GM21825 (cell line): ENCODE results near the gene MUC5B.
"Not testable (repeated sequence)": the region's sequence is repeated elsewhere in the genome, so short reads cannot be mapped to it uniquely, and the experiment has no call there.

Source experiments
- ATAC-seq: cut with Tn5 transposase; IDR thresholded peaks from one replicate; pipeline ENCODE4 v1.9.1; 2021; ENCODE audit warnings: mild to moderate bottlenecking, moderate library complexity; ENCODE audit not compliant: unreplicated experiment

Gene MUC5B

DNA sequence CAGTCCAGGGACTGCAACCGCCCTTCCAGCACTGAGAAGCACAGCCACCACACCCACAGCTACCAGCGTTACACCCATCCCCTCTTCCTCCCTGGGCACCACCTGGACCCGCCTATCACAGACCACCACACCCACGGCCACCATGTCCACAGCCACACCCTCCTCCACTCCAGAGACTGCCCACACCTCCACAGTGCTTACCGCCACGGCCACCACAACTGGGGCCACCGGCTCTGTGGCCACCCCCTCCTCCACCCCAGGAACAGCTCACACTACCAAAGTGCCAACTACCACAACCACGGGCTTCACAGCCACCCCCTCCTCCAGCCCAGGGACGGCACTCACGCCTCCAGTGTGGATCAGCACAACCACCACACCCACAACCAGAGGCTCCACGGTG is 19.9 kb downstream of the MUC5B start:
- ATAC-seq, result not testable (repeated sequence)

DNA sequence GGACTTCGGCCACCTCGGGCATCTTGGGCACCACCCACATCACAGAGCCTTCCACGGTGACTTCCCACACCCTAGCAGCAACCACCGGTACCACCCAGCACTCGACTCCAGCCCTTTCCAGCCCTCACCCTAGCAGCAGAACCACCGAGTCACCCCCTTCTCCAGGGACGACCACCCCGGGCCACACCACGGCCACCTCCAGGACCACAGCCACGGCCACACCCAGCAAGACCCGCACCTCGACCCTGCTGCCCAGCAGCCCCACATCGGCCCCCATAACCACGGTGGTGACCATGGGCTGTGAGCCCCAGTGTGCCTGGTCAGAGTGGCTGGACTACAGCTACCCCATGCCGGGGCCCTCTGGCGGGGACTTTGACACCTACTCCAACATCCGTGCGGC is 20.7 kb downstream of the MUC5B start:
- ATAC-seq, result not testable (repeated sequence)

DNA sequence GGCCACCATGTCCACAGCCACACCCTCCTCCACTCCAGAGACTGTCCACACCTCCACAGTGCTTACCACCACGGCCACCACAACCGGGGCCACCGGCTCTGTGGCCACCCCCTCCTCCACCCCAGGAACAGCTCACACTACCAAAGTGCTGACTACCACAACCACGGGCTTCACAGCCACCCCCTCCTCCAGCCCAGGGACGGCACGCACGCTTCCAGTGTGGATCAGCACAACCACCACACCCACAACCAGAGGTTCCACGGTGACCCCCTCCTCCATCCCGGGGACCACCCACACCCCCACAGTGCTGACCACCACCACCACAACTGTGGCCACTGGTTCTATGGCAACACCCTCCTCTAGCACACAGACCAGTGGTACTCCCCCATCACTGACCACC is 21.7 kb downstream of the MUC5B start:
- ATAC-seq, result not testable (repeated sequence)

DNA sequence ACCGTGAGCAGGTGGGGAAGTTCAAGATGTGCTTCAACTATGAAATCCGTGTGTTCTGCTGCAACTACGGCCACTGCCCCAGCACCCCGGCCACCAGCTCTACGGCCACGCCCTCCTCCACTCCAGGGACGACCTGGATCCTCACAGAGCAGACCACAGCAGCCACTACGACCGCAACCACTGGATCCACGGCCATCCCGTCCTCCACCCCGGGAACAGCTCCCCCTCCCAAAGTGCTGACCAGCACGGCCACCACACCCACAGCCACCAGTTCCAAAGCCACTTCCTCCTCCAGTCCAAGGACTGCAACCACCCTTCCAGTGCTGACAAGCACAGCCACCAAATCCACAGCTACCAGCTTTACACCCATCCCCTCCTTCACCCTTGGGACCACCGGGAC is 22.9 kb downstream of the MUC5B start:
- ATAC-seq, result not testable (repeated sequence)

DNA sequence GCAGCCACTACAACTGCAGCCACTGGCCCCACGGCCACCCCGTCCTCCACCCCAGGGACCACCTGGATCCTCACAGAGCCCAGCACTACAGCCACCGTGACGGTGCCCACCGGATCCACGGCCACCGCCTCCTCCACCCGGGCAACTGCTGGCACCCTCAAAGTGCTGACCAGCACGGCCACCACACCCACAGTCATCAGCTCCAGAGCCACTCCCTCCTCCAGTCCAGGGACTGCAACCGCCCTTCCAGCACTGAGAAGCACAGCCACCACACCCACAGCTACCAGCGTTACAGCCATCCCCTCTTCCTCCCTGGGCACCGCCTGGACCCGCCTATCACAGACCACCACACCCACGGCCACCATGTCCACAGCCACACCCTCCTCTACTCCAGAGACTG is 23.4 kb downstream of the MUC5B start:
- ATAC-seq, result not testable (repeated sequence)

DNA sequence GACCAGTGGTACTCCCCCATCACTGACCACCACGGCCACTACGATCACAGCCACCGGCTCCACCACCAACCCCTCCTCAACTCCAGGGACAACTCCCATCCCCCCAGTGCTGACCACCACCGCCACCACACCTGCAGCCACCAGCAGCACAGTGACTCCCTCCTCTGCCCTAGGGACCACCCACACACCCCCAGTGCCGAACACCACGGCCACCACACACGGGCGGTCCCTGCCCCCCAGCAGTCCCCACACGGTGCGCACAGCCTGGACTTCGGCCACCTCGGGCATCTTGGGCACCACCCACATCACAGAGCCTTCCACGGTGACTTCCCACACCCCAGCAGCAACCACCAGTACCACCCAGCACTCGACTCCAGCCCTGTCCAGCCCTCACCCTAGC is 24.2 kb downstream of the MUC5B start:
- ATAC-seq, result not testable (repeated sequence)

DNA sequence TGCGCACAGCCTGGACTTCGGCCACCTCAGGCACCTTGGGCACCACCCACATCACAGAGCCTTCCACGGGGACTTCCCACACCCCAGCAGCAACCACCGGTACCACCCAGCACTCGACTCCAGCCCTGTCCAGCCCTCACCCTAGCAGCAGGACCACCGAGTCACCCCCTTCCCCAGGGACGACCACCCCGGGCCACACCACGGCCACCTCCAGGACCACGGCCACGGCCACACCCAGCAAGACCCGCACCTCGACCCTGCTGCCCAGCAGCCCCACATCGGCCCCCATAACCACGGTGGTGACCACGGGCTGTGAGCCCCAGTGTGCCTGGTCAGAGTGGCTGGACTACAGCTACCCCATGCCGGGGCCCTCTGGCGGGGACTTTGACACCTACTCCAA is 26.1 kb downstream of the MUC5B start:
- not testable (repeated sequence) for ATAC-seq

DNA sequence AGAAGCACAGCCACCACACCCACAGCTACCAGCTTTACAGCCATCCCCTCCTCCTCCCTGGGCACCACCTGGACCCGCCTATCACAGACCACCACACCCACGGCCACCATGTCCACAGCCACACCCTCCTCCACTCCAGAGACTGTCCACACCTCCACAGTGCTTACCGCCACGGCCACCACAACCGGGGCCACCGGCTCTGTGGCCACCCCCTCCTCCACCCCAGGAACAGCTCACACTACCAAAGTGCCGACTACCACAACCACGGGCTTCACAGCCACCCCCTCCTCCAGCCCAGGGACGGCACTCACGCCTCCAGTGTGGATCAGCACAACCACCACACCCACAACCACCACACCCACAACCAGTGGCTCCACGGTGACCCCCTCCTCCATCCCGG is 27.5 kb downstream of the MUC5B start:
- ATAC-seq, result not testable (repeated sequence)

DNA sequence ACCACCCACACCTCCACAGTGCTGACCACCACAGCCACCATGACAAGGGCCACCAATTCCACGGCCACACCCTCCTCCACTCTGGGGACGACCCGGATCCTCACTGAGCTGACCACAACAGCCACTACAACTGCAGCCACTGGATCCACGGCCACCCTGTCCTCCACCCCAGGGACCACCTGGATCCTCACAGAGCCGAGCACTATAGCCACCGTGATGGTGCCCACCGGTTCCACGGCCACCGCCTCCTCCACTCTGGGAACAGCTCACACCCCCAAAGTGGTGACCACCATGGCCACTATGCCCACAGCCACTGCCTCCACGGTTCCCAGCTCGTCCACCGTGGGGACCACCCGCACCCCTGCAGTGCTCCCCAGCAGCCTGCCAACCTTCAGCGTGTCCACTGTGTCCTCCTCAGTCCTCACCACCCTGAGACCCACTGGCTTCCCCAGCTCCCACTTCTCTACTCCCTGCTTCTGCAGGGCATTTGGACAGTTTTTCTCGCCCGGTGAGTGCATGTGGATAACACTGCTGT is 28.4 kb downstream of the MUC5B start:
- ATAC-seq, result no peak

DNA sequence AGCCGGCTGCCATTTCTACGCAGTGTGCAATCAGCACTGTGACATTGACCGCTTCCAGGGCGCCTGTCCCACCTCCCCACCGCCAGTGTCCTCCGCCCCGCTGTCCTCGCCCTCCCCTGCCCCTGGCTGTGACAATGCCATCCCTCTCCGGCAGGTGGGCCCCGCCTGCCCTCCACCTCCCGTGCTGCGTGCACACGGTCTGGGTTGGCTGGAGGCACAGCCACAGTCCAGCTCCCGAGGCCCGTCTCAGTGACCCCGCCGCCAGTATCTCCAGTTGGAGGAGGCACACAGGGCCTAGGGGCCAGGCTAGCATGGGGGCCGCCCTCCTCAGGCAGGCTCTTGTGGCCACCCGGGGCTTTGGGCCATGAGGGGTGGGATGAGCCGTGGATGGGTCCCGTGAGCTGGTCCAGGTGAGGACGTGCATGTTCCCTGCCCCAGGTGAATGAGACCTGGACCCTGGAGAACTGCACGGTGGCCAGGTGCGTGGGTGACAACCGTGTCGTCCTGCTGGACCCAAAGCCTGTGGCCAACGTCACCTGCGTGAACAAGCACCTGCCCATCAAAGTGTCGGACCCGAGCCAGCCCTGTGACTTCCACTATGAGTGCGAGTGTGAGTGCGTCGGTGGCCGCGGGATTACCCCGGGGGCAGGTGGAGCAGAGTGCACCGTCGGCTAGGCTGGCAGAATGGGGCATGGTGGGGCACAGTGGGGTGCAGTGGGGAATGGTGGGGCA is 29.7 kb downstream of the MUC5B start:
- ATAC-seq, result no peak

DNA sequence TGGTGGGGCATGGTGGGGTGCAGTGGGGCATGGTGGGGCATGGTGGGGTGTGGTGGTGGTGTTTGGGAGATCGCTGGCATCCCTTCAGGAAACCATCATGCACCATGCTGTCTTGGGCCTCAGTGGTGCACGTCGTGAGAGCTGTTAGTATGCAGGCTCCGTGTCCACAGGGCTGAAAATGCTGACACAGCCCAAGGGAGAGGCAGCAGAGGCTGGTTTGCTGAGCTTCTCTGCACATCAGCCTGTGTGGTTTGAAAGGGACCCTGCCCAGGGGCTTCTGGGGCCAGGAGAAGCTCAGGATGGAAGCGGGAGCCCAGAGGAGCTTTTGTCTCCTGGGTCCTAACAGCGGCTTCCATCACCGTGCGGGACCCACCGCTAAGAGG is 30.2 kb downstream of the MUC5B start:
- ATAC-seq, result no peak

DNA sequence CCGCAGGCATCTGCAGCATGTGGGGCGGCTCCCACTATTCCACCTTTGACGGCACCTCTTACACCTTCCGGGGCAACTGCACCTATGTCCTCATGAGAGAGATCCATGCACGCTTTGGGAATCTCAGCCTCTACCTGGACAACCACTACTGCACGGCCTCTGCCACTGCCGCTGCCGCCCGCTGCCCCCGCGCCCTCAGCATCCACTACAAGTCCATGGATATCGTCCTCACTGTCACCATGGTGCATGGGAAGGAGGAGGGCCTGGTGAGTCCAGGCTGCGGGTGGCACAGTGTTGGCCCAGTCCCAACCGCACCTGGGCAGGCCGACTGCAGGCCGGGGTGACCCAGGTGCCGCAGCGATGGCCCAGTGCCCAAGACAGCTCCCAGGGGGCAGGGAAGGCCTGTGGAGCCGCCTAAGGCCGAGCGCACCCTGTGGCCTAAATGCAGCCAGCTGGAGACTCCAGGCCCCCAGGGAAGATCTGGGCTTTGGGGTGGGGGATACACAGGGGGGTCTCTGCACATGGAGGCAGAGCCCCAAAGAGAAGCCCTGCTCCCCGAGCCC is 31.3 kb downstream of the MUC5B start:
- no peak for ATAC-seq

DNA sequence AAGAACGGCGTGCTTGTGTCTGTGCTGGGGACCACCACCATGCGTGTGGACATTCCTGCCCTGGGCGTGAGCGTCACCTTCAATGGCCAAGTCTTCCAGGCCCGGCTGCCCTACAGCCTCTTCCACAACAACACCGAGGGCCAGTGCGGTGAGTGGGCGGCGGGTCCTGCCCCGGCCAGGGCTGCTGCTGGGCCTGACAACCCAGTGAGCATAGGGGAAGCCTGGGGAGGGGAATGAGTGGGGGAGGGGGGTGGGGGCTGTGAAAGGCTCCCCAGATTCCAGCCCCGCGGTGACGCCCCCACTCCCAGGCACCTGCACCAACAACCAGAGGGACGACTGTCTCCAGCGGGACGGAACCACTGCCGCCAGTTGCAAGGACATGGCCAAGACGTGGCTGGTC is 31.9 kb downstream of the MUC5B start:
- no peak for ATAC-seq

DNA sequence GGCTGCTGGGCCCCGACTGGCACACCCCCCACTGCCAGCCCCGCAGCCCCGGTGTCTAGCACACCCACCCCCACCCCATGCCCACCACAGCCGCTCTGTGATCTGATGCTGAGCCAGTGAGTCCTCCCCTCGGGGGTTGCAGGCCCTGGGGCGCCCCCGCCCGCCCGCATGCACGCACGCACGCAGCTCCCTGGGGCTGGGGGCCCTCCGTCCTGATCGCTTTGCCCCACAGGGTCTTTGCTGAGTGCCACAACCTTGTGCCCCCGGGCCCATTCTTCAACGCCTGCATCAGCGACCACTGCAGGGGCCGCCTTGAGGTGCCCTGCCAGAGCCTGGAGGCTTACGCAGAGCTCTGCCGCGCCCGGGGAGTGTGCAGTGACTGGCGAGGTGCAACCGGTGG is 32.3 kb downstream of the MUC5B start:
- no peak for ATAC-seq

DNA sequence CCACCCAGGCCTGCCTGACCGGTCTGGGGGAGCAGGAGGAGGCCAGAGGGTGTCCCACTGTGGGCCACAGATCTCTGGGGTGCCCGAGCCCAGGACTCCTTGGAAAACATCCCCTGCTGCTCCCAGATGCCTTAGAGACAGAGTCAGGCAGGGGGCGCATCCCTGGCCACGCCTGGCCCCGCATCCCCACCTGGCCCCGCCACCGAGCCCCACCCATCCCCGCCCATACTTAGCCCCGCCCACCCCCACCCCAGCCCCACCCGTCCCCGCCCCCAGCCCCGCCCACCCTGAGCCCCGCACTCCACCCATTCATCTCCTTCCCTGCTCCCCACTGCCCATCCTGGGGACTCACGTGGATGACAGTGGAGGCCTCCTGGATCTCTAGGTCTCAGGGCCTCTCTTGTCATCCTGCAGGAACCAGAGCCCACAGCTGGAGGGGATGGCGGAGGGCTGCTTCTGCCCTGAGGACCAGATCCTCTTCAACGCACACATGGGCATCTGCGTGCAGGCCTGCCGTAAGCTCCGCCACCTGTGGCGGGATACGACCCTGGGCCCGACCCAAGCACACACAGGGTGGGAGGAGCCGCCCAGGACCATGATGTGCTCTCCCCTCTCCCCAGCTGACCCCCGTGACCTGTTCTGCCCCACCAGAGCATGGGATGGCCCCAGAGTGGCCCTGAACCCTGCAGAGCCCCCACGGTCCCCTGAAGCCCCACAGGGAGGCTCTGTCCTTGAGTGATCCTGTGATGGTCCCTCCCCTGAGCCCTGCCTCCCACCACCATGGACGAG is 33.6 kb downstream of the MUC5B start:
- ATAC-seq, result no peak

DNA sequence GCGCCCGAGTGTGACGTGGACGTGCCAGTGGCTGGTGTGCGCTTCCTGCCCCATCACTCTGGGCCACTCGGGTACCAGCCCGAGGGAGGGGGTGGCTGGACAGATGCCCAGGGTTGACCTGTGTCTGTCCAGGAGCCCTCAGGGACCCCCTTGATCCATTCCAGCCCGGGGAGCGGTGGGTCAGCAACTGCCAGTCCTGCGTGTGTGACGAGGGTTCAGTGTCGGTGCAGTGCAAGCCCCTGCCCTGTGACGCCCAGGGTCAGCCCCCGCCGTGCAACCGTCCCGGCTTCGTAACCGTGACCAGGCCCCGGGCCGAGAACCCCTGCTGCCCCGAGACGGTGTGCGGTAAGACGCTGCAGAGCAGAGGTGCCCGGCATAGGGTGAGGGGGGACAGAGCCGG is 34.5 kb downstream of the MUC5B start:
- ATAC-seq, result no peak

DNA sequence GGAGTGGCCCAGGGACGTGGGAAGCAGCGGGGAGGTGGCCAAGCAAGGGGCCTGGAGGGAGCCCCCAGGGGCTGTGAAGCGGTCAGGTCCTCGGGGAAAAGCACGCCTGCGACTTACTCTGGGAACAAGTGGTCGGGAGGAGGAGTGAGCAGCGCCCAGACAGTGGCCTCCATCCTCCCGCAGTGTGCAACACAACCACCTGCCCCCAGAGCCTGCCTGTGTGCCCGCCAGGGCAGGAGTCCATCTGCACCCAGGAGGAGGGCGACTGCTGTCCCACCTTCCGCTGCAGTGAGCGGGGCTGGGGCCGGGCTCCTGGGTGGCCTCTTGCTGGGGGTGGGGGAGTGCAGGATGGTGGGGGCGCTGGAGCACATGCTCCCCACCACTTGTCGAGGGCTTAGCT is 35.0 kb downstream of the MUC5B start:
- no peak for ATAC-seq

DNA sequence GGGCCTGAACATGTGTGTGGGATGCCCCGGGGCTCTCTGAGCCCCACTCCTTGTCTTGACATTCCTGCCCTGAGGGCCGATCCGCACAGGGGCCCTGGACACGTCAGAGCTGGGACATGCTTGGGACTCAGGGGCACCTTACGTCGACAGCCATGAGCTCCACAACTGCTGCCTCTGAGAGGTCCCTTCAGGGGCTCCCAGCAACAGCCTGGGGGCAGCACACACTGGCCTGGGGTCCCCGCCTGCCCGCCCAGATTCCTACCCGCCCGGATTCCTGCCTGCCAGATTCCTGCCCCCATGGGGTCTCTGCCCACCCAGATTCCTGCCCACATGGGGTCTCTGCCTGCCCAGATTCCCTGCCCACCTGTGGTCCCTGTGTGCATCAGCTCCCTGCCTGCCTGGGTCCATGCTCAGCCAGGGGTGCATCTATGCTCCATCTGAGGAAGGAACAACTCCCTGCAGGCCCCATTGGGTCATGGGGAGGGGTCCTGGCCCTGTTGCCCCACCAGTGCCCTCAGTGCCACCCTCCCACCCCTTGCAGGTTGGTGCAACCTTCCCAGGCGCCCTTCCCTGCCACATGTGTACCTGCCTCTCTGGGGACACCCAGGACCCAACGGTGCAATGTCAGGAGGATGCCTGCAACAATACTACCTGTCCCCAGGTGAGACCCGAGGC is 35.7 kb downstream of the MUC5B start:
- ATAC-seq, result no peak

DNA sequence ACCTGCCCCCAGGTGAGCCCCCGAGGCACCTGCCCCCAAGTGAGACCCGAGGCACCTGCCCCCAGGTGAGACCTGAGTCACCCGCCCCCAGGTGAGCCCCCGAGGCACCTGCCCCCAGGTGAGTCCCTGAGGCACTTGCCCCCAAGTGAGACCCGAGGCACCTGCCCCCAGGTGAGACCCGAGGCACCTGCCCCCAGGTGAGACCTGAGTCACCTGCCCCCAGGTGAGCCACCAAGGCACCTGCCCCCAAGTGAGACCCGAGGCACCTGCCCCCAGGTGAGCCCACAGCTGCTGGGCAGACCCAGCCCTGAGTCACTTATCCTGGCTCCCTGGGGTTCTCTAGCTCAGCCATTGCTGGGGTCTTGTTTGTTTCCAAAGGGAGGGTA is 36.2 kb downstream of the MUC5B start:
- no peak for ATAC-seq

DNA sequence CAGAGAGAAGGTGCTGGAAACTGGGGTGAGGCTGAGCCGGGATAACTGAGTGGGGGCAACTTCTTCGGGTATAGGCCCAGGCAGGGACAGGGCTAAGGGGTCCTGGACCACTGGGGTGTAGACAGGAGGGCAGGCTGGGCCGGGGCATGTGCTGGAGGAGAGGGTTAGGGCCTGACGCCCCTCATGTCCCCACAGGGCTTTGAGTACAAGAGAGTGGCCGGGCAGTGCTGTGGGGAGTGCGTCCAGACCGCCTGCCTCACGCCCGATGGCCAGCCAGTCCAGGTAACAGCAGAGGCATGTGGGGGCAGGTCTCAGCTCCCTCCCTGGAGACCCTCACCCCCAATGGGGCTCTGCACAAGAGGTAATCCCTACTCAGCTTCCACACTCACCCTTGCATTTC is 36.7 kb downstream of the MUC5B start:
- no peak for ATAC-seq

DNA sequence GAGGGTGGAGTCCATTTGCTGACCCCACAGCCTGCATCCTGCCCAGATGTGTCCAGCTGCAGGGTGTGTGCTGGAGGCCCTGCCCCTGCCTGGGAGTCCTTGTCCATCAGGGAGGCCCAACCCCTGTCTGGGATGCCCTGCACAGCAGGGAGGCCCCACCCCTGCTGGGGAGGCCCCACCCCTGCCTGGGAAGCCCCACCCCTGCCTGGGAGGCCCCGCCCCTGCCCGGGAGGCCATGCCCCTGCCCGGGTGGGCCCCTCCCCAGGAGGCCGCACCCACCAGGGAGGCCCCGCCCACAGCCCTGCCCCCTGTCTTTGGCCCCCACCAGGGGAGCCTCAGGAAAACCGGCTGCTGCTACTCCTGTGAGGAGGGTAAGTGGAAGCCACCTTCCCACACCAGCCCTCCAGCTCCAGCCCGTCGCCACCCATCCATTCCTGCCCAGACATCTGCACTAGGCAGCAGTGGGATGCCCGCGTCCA is 37.2 kb downstream of the MUC5B start:
- ATAC-seq, result no peak
